Neural cell (in vitro differentiated cells): ENCODE measurements around the gene DIP2C. TPM values are rescaled to one million over a fixed set of nuclear protein-coding genes. Genes with fewer than 3 reads are reported as not detected.

Experiments used
- H2AFZ ChIP-seq: fragments of 200-600, 300-800 bp; sonication (generic), shearing (Covaris generic); 2 replicates; pipeline ENCODE4 v1.6.0; 2014; ENCODE audit warnings: low read depth, mild to moderate bottlenecking, antibody characterized with exemption, low read length, moderate library complexity
- H3F3A ChIP-seq: fragments of 200-600 bp; shearing (Covaris generic); 2 replicates; pipeline ENCODE4 v1.6.1; 2016; ENCODE audit warnings: mild to moderate bottlenecking, moderate library complexity, mixed read lengths, antibody characterized with exemption, low read length; ENCODE audit not compliant: insufficient read depth, poor library complexity, severe bottlenecking
- H3K27ac ChIP-seq: fragments of 200-600, 300-800 bp; sonication (generic), shearing (Covaris generic); 2 replicates; pipeline ENCODE4 v1.5.1; 2014; ENCODE audit warnings: mild to moderate bottlenecking, low read length, moderate library complexity
- H3K27me3 ChIP-seq: fragments of 300-800, 200-600 bp; sonication (generic), shearing (Covaris generic); 2 replicates; pipeline ENCODE4 v1.6.0; 2014; ENCODE audit warnings: mild to moderate bottlenecking, low read depth, low read length, moderate library complexity; ENCODE audit not compliant: insufficient read depth
- H3K36me3 ChIP-seq: fragments of 300-800, 200-600 bp; sonication (generic), shearing (Covaris generic); 2 replicates; pipeline ENCODE4 v1.5.1; 2014; ENCODE audit warnings: mild to moderate bottlenecking, antibody characterized with exemption, low read length, moderate library complexity; ENCODE audit not compliant: insufficient read depth
- H3K4me2 ChIP-seq: fragments of 300-800, 200-600 bp; sonication (generic), shearing (Covaris generic); 2 replicates; pipeline ENCODE4 v1.6.0; 2014; ENCODE audit warnings: mild to moderate bottlenecking, low read length
- H3K4me3 ChIP-seq: fragments of 300-800, 200-600 bp; sonication (generic), shearing (Covaris generic); 2 replicates; pipeline ENCODE4 v1.5.1; 2014; ENCODE audit warnings: mild to moderate bottlenecking, low read length, moderate library complexity
- H3K79me2 ChIP-seq: fragments of 200-600 bp; shearing (Covaris generic); replicated peaks from 2 replicates; pipeline ENCODE4 v1.6.0; 2014; ENCODE audit warnings: mild to moderate bottlenecking, low read length, moderate library complexity; ENCODE audit not compliant: insufficient read depth
- H3K9ac ChIP-seq: fragments of 300-800, 200-600 bp; sonication (generic), shearing (Covaris generic); 2 replicates; pipeline ENCODE4 v1.6.1; 2016; ENCODE audit warnings: mild to moderate bottlenecking, low read length, mixed read lengths
- H3K9me2 ChIP-seq: fragments of 200-600 bp; shearing (Covaris generic); 2 replicates; pipeline ENCODE4 v1.6.1; 2016; ENCODE audit warnings: mild to moderate bottlenecking, low read length, mixed read lengths; ENCODE audit not compliant: insufficient read depth
- H3K9me3 ChIP-seq: fragments of 200-600, 300-800 bp; sonication (generic), shearing (Covaris generic); 2 replicates; pipeline ENCODE4 v1.6.1; 2016; ENCODE audit warnings: mild to moderate bottlenecking, mixed run types, low read length, moderate library complexity, mixed read lengths
- H4K20me1 ChIP-seq: fragments of 200-600 bp; shearing (Covaris generic); 2 replicates; pipeline ENCODE4 v1.6.1; 2016; ENCODE audit warnings: mild to moderate bottlenecking, mixed run types; ENCODE audit not compliant: insufficient read depth
- CTCF ChIP-seq: fragments of 450-650 bp; IDR thresholded peaks from 2 replicates; pipeline ENCODE4 v1.5.1; 2014; ENCODE audit warnings: antibody characterized with exemption, mild to moderate bottlenecking, moderate library complexity; ENCODE audit not compliant: poor library complexity, severe bottlenecking
- EP300 ChIP-seq: fragments of 450-650 bp; conservative IDR thresholded peaks from 2 replicates; pipeline ENCODE4 v1.6.1; 2014; ENCODE audit warnings: antibody characterized with exemption, mild to moderate bottlenecking, moderate library complexity; ENCODE audit not compliant: poor library complexity, severe bottlenecking
- EZH2 ChIP-seq: fragments of 200-600, 300-800 bp; shearing (Covaris generic), sonication (generic); IDR thresholded peaks from 2 replicates; pipeline ENCODE4 v1.6.1; 2014; ENCODE audit warnings: antibody characterized with exemption, low read length, borderline replicate concordance, mild to moderate bottlenecking; ENCODE audit not compliant: insufficient read depth, poor library complexity, severe bottlenecking
- MXI1 ChIP-seq: fragments of 450-650 bp; conservative IDR thresholded peaks from 2 replicates; pipeline ENCODE4 v1.6.1; 2014; ENCODE audit warnings: antibody characterized with exemption, mild to moderate bottlenecking; ENCODE audit not compliant: poor library complexity, severe bottlenecking
- POLR2AphosphoS5 ChIP-seq: IDR thresholded peaks from 2 replicates; pipeline ENCODE4 v1.6.1; 2012
- RAD21 ChIP-seq: fragments of 450-650 bp; conservative IDR thresholded peaks from 2 replicates; pipeline ENCODE4 v1.6.1; 2014; ENCODE audit warnings: antibody characterized with exemption, mild to moderate bottlenecking, moderate library complexity
- REST ChIP-seq: IDR thresholded peaks from 2 replicates; pipeline ENCODE4 v1.6.1; 2012; ENCODE audit warnings: borderline replicate concordance
- SMC3 ChIP-seq: fragments of 450-650 bp; conservative IDR thresholded peaks from 2 replicates; pipeline ENCODE4 v1.6.1; 2014; ENCODE audit warnings: antibody characterized with exemption, mild to moderate bottlenecking, moderate library complexity; ENCODE audit not compliant: poor library complexity
- TAF1 ChIP-seq: IDR thresholded peaks from 2 replicates; pipeline ENCODE4 v1.6.1; 2012; ENCODE audit warnings: low read depth
- polyA plus RNA-seq: library from polyadenylated mRNA; depleted of rRNA; stranded (reverse); fragments of >200 nt; gene quantifications from 2 replicates; pipeline ENCODE4 v1.2.3, GENCODE V29; 2014

The DIP2C gene
- polyA plus RNA-seq, 1 donor from 2014 or later, result 24.1 TPM

GRCh38 chr10:620971-621370 is 68.5 kb downstream of the DIP2C start:
- Histone ChIP-seq H3K79me2 (peaks cover 55% of the 10 kb centered on the region), H3K9ac (no peak overlapping the region), H3K9me3 (no peaks in the 10 kb centered on the region), H3F3A (no peaks in the 10 kb centered on the region), H3K36me3 (no peaks in the 10 kb centered on the region), H3K27ac (no peak overlapping the region), H3K27me3 (no peaks in the 10 kb centered on the region), H4K20me1 (peaks cover 43% of the 10 kb centered on the region), H3K4me3 (no peak overlapping the region), H2AFZ (no peak overlapping the region), H3K4me2 (no peak overlapping the region), H3K9me2 (no peaks in the 10 kb centered on the region)
- TF ChIP-seq SMC3 (no peak), EP300 (no peak)

- Histone ChIP-seq H3K79me2 (peaks cover 61% of the 10 kb centered on the region), H3K4me3 (no peak overlapping the region), H3K27ac (no peak overlapping the region)
Observed at GRCh38 chr10:620417-620816, 69.1 kb downstream of the DIP2C start.

GRCh38 chr10:619710-620109 is 69.8 kb downstream of the DIP2C start:
- Histone ChIP-seq H3K27ac (no peak overlapping the region), H3K4me2 (no peak overlapping the region), H3K27me3 (no peaks in the 10 kb centered on the region), H4K20me1 (peaks cover 43% of the 10 kb centered on the region), H3K36me3 (no peaks in the 10 kb centered on the region), H3K79me2 (peaks cover 64% of the 10 kb centered on the region), H2AFZ (no peak overlapping the region), H3F3A (no peaks in the 10 kb centered on the region), H3K9me3 (no peaks in the 10 kb centered on the region), H3K4me3 (no peak overlapping the region), H3K9ac (no peak overlapping the region), H3K9me2 (no peaks in the 10 kb centered on the region)
- no peak for TF ChIP-seq SMC3
- no peak for TF ChIP-seq RAD21
- no peak for TF ChIP-seq CTCF
- no peak for TF ChIP-seq EZH2
- TF ChIP-seq TAF1, result no peak
- TF ChIP-seq REST, result no peak
- TF ChIP-seq POLR2AphosphoS5, result no peak
- no peak for TF ChIP-seq MXI1
- no peak for TF ChIP-seq EP300

More at GRCh38 chr10:620417-620816, 69.1 kb downstream of the DIP2C start:
- Histone ChIP-seq H3K36me3 (no peaks in the 10 kb centered on the region), H3K27me3 (no peaks in the 10 kb centered on the region), H3K9me2 (no peaks in the 10 kb centered on the region), H3F3A (no peaks in the 10 kb centered on the region), H3K4me2 (no peak overlapping the region), H3K9ac (no peak overlapping the region), H2AFZ (no peak overlapping the region), H4K20me1 (peaks cover 43% of the 10 kb centered on the region), H3K9me3 (no peaks in the 10 kb centered on the region)
- TF ChIP-seq CTCF, result no peak
- TF ChIP-seq SMC3, result no peak
- TF ChIP-seq MXI1, result no peak
